H1 (cell line): ENCODE measurements around the gene PCDH9. TPM values are rescaled to one million over a fixed set of nuclear protein-coding genes. Genes with fewer than 3 reads are reported as not detected.

Experiments
- CTCF ChIA-PET: fragments of 300-600 bp; sonication (Branson Sonifier 250); formaldehyde crosslinking; loops from one replicate; lab custom pipeline; 2021; ENCODE audit not compliant: partially characterized antibody; lab: Charles Lee
- POLR2A ChIA-PET: fragments of 300-600 bp; sonication (Branson Sonifier 250); formaldehyde crosslinking; loops from one replicate; lab custom pipeline; 2021; ENCODE audit warnings: inconsistent platforms; ENCODE audit not compliant: partially characterized antibody; lab: Charles Lee
- DNase-seq, 2 experiments: peaks; one replicate each; pipeline versions ENCODE4 v3.0.0 to v3.0.0-alpha.2; 2010 to 2022; ENCODE audit warnings: low spot score in 2 of 2, low read depth in 1 of 2, mixed read lengths in 1 of 2
- FAIRE-seq: peaks from 2 replicates; lab custom pipeline; 2011; peaks lifted over from hg19 to GRCh38; lab: Jason Lieb, UNC
- H2AFZ ChIP-seq: 2 replicates; pipeline ENCODE4 v1.8.1; 2012; ENCODE audit warnings: low read length, inconsistent platforms
- H2AK5ac ChIP-seq: 2 replicates; pipeline ENCODE4 v1.6.1; 2013; ENCODE audit warnings: low read depth, low read length
- H2BK120ac ChIP-seq: replicated peaks from 2 replicates; pipeline ENCODE3; 2013; ENCODE audit warnings: low read depth, low read length, inconsistent platforms
- H2BK12ac ChIP-seq: 2 replicates; pipeline ENCODE4 v1.6.1; 2013; ENCODE audit warnings: low read depth, low read length
- H2BK15ac ChIP-seq: 2 replicates; pipeline ENCODE4 v1.6.1; 2013; ENCODE audit warnings: low read length
- H2BK20ac ChIP-seq: 2 replicates; pipeline ENCODE4 v1.6.1; 2013; ENCODE audit warnings: low read length
- H2BK5ac ChIP-seq: 2 replicates; pipeline ENCODE4 v1.6.1; 2013; ENCODE audit warnings: low read depth, low read length
- H3K14ac ChIP-seq: 2 replicates; pipeline ENCODE4 v1.6.1; 2013; ENCODE audit warnings: inconsistent platforms; ENCODE audit not compliant: insufficient read length
- H3K18ac ChIP-seq: 2 replicates; pipeline ENCODE4 v1.6.1; 2013; ENCODE audit warnings: low read length; ENCODE audit errors: extremely low read depth
- H3K23ac ChIP-seq: 2 replicates; pipeline ENCODE4 v1.6.1; 2013; ENCODE audit warnings: inconsistent platforms; ENCODE audit not compliant: insufficient read length
- H3K23me2 ChIP-seq: 2 replicates; pipeline ENCODE4 v1.6.1; 2013; ENCODE audit warnings: low read depth, low read length
- H3K27ac ChIP-seq: 2 replicates; pipeline ENCODE4 v1.6.1; 2011; ENCODE audit warnings: low read depth, low read length, inconsistent platforms
- H3K27me3 ChIP-seq, 4 experiments: replicated peaks in 1 of 4; 1 replicate in 1 of 4; 2 replicates in 3 of 4; pipeline versions ENCODE4 v1.6.1 to v1.8.1; 2011 to 2013; ENCODE audit warnings: low read length in 3 of 4, mild to moderate bottlenecking in 3 of 4, inconsistent platforms in 2 of 4, mixed read lengths in 2 of 4, moderate library complexity in 1 of 4; ENCODE audit not compliant: control insufficient read depth in 3 of 4, insufficient read depth in 3 of 4; ENCODE audit errors: extremely low read depth in 1 of 4
- H3K36me3 ChIP-seq, 4 experiments: 2 replicates each; pipeline versions ENCODE4 v1.6.1 to v1.8.1; 2011 to 2013; ENCODE audit warnings: mild to moderate bottlenecking in 4 of 4, low read length in 3 of 4, moderate library complexity in 2 of 4, control low read depth in 1 of 4, inconsistent platforms in 1 of 4; ENCODE audit not compliant: insufficient read depth in 4 of 4, control insufficient read depth in 2 of 4
- H3K4ac ChIP-seq: replicated peaks from 2 replicates; pipeline ENCODE3; 2013; ENCODE audit warnings: low read length, low read depth, mixed read lengths, inconsistent platforms; ENCODE audit not compliant: insufficient read length
- H3K4me1 ChIP-seq, 4 experiments: replicated peaks in 1 of 4; 1 replicate in 1 of 4; 2 replicates in 3 of 4; pipeline versions ENCODE4 v1.6.1 to v1.8.1; 2011 to 2013; ENCODE audit warnings: low read length in 3 of 4, inconsistent platforms in 2 of 4, mixed read lengths in 1 of 4; ENCODE audit not compliant: insufficient read depth in 4 of 4, control insufficient read depth in 3 of 4
- H3K4me2 ChIP-seq, 2 experiments: 2 replicates each; pipeline versions ENCODE4 v1.6.1 to v1.8.1; 2011 to 2013; ENCODE audit warnings: low read depth in 2 of 2, low read length in 2 of 2, control low read depth in 1 of 2, inconsistent platforms in 1 of 2, mild to moderate bottlenecking in 1 of 2; ENCODE audit not compliant: insufficient read depth in 1 of 2
- H3K4me3 ChIP-seq, 4 experiments: fragments of 200-600, 300-600 bp in 1 of 4; sonication (generic), shearing (Covaris generic), sonication (Bioruptor Twin) in 1 of 4; 2 replicates each; pipeline versions ENCODE4 v1.5.1 to v1.8.1; 2011 to 2016; ENCODE audit warnings: low read length in 4 of 4, low read depth in 3 of 4, control low read depth in 2 of 4, inconsistent platforms in 2 of 4, mild to moderate bottlenecking in 2 of 4, mixed read lengths in 1 of 4, moderate library complexity in 1 of 4; ENCODE audit not compliant: insufficient read depth in 2 of 4; ENCODE audit errors: extremely low read depth in 1 of 4
- H3K56ac ChIP-seq: replicated peaks from 2 replicates; pipeline ENCODE3; 2013; ENCODE audit warnings: low read depth, mild to moderate bottlenecking, mixed read lengths, low read length, inconsistent platforms; ENCODE audit not compliant: insufficient read length
- H3K79me1 ChIP-seq: 2 replicates; pipeline ENCODE4 v1.6.1; 2013; ENCODE audit warnings: low read depth, low read length, control low read depth
- H3K79me2 ChIP-seq, 2 experiments: 2 replicates each; pipeline versions ENCODE4 v1.6.1 to v1.8.1; 2012 to 2013; ENCODE audit warnings: low read length in 2 of 2, mild to moderate bottlenecking in 2 of 2, inconsistent platforms in 1 of 2; ENCODE audit not compliant: insufficient read depth in 2 of 2, control insufficient read depth in 1 of 2
- H3K9ac ChIP-seq, 4 experiments: replicated peaks in 1 of 4; 1 replicate in 1 of 4; 2 replicates in 3 of 4; pipeline versions ENCODE4 v1.6.1 to v1.8.1; 2011 to 2013; ENCODE audit warnings: low read depth in 3 of 4, low read length in 3 of 4, control low read depth in 2 of 4, mild to moderate bottlenecking in 2 of 4, moderate library complexity in 2 of 4, inconsistent platforms in 1 of 4; ENCODE audit errors: extremely low read depth in 1 of 4
- H3K9me3 ChIP-seq, 2 experiments: 2 replicates each; pipeline versions ENCODE4 v1.6.1 to v1.8.1; 2012 to 2013; ENCODE audit warnings: mild to moderate bottlenecking in 2 of 2, moderate library complexity in 2 of 2, control low read depth in 1 of 2, inconsistent platforms in 1 of 2, low read depth in 1 of 2, low read length in 1 of 2, mixed read lengths in 1 of 2; ENCODE audit not compliant: insufficient read depth in 2 of 2
- H4K20me1 ChIP-seq, 2 experiments: replicated peaks in 1 of 2; 2 replicates each; pipeline versions ENCODE3 to v1.8.1; 2011 to 2013; ENCODE audit warnings: inconsistent platforms in 2 of 2, low read length in 2 of 2, mild to moderate bottlenecking in 1 of 2; ENCODE audit not compliant: insufficient read depth in 2 of 2, control insufficient read depth in 1 of 2
- H4K5ac ChIP-seq: 2 replicates; pipeline ENCODE4 v1.6.1; 2013; ENCODE audit warnings: low read length, low read depth, mixed read lengths, inconsistent platforms; ENCODE audit not compliant: insufficient read length
- H4K8ac ChIP-seq: 2 replicates; pipeline ENCODE4 v1.8.0; 2013; ENCODE audit warnings: mild to moderate bottlenecking, moderate library complexity, low read length, inconsistent platforms; ENCODE audit not compliant: insufficient read depth; ENCODE audit errors: extremely low read depth
- H4K91ac ChIP-seq: replicated peaks from 2 replicates; pipeline ENCODE3; 2013; ENCODE audit warnings: low read length, mixed read lengths, inconsistent platforms; ENCODE audit not compliant: insufficient read length
- CREB1 ChIP-seq: IDR thresholded peaks from 2 replicates; pipeline ENCODE4 v1.6.1; 2012; ENCODE audit warnings: inconsistent platforms
- CTCF ChIP-seq, 3 experiments: IDR thresholded peaks; 1 replicate in 2 of 3; 2 replicates in 1 of 3; pipeline versions ENCODE4 v1.5.1 to v1.6.1; 2011; ENCODE audit warnings: low read length in 3 of 3, mild to moderate bottlenecking in 3 of 3, inconsistent platforms in 2 of 3, low read depth in 1 of 3, moderate library complexity in 1 of 3; ENCODE audit not compliant: insufficient read depth in 1 of 3; ENCODE audit errors: control extremely low read depth in 1 of 3
- HDAC6 ChIP-seq: IDR thresholded peaks from one replicate; pipeline ENCODE4 v1.7.1; 2012; ENCODE audit warnings: low read depth, mild to moderate bottlenecking, inconsistent platforms, low read length, moderate library complexity
- KDM4A ChIP-seq: IDR thresholded peaks from one replicate; pipeline ENCODE4 v1.7.1; 2012; ENCODE audit warnings: low read depth, mild to moderate bottlenecking, moderate library complexity, low read length, inconsistent platforms; ENCODE audit not compliant: severe bottlenecking
- NRF1 ChIP-seq: IDR thresholded peaks from 2 replicates; pipeline ENCODE4 v1.6.1; 2011; ENCODE audit warnings: mild to moderate bottlenecking, low read depth, low read length, improper control_type of control experiment
- POLR2AphosphoS5 ChIP-seq: IDR thresholded peaks from 2 replicates; pipeline ENCODE4 v1.6.1; 2011; ENCODE audit warnings: low read depth, low read length
- SP2 ChIP-seq: IDR thresholded peaks from 2 replicates; pipeline ENCODE4 v1.6.1; 2012; ENCODE audit warnings: mild to moderate bottlenecking, low read length, inconsistent platforms
- YY1 ChIP-seq: IDR thresholded peaks from 2 replicates; pipeline ENCODE4 v1.6.1; 2011; ENCODE audit warnings: low read depth, mild to moderate bottlenecking, low read length
- WGBS, 2 experiments: shearing (Covaris generic) in 1 of 2; methylation state at CpG; one replicate each; pipeline versions ENCODE4 v1.1.6 to v1.1.7; 2013 to 2015; ENCODE audit warnings: low lambda C conversion rate in 2 of 2, mixed read lengths in 2 of 2, inconsistent platforms in 1 of 2, low coverage in 1 of 2, missing lambda C conversion rate in 1 of 2; ENCODE audit not compliant: insufficient replicate concordance in 2 of 2, insufficient coverage in 1 of 2, insufficient read length in 1 of 2; ENCODE audit errors: extremely low coverage in 1 of 2, missing lambda C conversion rate in 1 of 2; 5-methylcytosine and 5-hydroxymethylcytosine counted together
- polyA plus RNA-seq, 7 experiments: library from polyadenylated mRNA; depleted of rRNA in 3 of 7; stranded (reverse) in 5 of 7; unstranded in 2 of 7; fragments of >200 nt in 5 of 7; fragments of 200-250 nt in 2 of 7; gene quantifications; 1 replicate in 5 of 7; 2 replicates in 1 of 7; 4 replicates in 1 of 7; pipeline versions ENCODE4 v1.2.1 to v1.2.3, GENCODE V29; 2011 to 2013; ENCODE audit warnings: missing spikeins in 2 of 7, mixed read lengths in 2 of 7
- total RNA-seq: library from RNA; stranded (reverse); fragmentation: NEBNext Ultra II Directional; extraction: Animal tissue kit (Norgen Biotek cat#: 25700); gene quantifications from 2 replicates; pipeline ENCODE4 v1.2.1, GENCODE V29; 2021
- TF ChIP-seq, protein P1 (sequence below): IDR thresholded peaks from 2 replicates; pipeline ENCODE4 v1.6.1; 2012; ENCODE audit warnings: inconsistent platforms

Gene PCDH9
- total and polyA plus RNA-seq, 2 of the 8 experiments (the other 6 are each of a cell fraction or from before 2014, with no cell fraction given), result 0.12 to 0.60 TPM

DNA sequence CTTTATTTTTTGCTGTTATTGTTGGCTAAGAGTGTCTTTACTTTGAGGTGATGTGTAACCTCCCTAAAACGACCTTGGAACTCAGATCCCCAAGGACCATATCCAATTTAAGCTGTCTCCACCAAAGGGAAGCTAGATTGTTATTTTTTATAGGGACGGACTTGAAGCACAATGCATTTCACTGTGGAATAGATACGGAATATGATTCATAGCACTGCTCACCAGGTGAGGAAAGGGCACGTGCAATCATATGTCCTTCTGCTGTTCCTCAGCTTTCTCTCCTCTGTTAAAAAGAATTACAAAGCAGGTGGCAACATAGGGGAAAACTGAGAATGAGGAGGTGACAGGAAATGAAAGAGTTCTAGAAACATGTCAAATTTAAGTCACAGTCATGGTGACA lies 679.0 kb downstream of the PCDH9 start:
- Histone ChIP-seq H2AK5ac (no peak overlapping the region), H3K18ac (no peak overlapping the region), H3K4me1 (no peaks in the 10 kb centered on the region), H3K14ac (no peak overlapping the region), H3K9me3 (no peaks in the 10 kb centered on the region), H3K27ac (no peak overlapping the region), H3K56ac (no peak overlapping the region), H3K9ac (no peak overlapping the region), H4K20me1 (no peaks in the 10 kb centered on the region), H2BK12ac (no peak overlapping the region), H2BK15ac (no peak overlapping the region), H3K27me3 (peaks cover 0 to 1% (median 0%) of the 10 kb centered on the region in 4 experiments; a peak in 1 of 7 replicates), H3K4me3 (no peak overlapping the region), H3K23ac (no peak overlapping the region), H3K4ac (no peak overlapping the region), H2BK120ac (no peak overlapping the region), H2AFZ (no peak overlapping the region), H3K4me2 (no peak overlapping the region), H3K23me2 (no peaks in the 10 kb centered on the region), H4K8ac (no peak overlapping the region), H4K5ac (no peak overlapping the region), H2BK20ac (no peak overlapping the region), H3K79me1 (no peaks in the 10 kb centered on the region), H3K36me3 (no peaks in the 10 kb centered on the region), H2BK5ac (no peak overlapping the region), H3K79me2 (no peaks in the 10 kb centered on the region), H4K91ac (no peak overlapping the region)
- 95% methylated on average over 4 of the region's 4 CpGs; no CpG with 5 or more reads in 1 of the 2 experiments for WGBS, 2 experiments
- ChIA-PET CTCF (interaction anchor here (1.3 kb wide), 1 partner anchor 16 kb away, joined by 3 read pairs; no protein-coding TSS in a partner anchor), POLR2A (no interaction called here)
- TF ChIP-seq POLR2AphosphoS5 (no peak), CTCF (IDR thresholded peaks at IDR 0.05; ENCODE audit: control extremely low read depth in 1 of 3, insufficient read depth in 1 of 3, low read depth in 1 of 3, low read length in 3 of 3) (no peak), NRF1 (no peak), CREB1 (no peak), KDM4A (no peak), HDAC6 (no peak), YY1 (no peak), SP2 (no peak)
- TF ChIP-seq, protein P1, sequence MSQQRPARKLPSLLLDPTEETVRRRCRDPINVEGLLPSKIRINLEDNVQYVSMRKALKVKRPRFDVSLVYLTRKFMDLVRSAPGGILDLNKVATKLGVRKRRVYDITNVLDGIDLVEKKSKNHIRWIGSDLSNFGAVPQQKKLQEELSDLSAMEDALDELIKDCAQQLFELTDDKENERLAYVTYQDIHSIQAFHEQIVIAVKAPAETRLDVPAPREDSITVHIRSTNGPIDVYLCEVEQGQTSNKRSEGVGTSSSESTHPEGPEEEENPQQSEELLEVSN, result no peak
- no peak for FAIRE-seq
- DNase-seq, result no peak
